Measurements from ENCODE around the gene RNF225. TPM values are rescaled to one million over a fixed set of nuclear protein-coding genes. Genes with fewer than 3 reads are reported as not detected.

RNF225 gene
- total and polyA plus RNA-seq, 10 of the 15 experiments (the other 5 are each of a cell fraction or from before 2014, with no cell fraction given), result 0.27 to 0.28 TPM; not detected in 8

DNA sequence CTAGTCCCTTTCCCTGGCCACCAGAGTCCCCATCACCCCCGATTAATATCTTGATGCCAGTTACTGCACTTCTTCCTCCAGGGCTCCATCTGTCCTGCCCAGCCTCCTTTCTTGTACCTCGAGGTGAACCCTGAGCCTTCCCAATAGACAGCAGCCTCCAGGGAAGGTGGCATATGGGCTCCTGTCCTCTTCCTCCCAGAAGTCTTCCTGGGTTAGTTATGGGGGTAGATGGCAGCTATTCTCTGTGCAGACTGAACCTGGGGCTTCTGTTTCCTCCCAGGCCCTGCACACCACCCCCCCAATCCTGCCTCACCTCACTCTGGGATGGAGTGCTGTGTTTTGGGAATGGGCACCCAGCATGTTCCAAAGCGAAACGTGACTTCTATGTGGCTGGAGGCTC is 2.6 kb downstream of the RNF225 start (continued):
- no peak for TF ChIP-seq ZNF622 (IDR thresholded peaks at IDR 0.05)

DNA sequence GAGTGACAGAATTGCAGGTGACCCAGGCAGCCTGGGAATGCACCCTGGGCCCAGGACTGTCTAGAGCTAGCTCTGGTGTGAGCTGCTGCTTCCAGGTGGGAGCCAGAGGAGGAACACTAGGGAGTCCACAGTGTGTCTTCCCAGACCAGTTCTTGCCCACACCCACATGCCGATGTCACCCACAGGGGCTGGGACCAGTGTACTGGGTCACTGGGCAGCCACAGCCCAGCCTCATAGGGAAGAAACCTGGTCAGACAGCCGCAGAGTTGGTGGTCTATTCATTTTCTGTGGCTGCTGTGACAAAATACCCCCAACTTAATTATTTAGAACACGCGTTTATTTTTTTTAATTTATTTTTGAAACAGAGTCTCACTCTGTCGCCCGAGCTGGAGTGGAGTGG is 3.1 kb downstream of the RNF225 start:
- WGBS (ENCODE audit: insufficient coverage, insufficient replicate concordance, low lambda C conversion rate, missing lambda C conversion rate), result 92% methylated on average over 6 of the region's 6 CpGs
- no peak for DNase-seq (ENCODE audit: low read depth, low spot score)
- peaks cover 10% of the 10 kb centered on the region for H3K4me1 ChIP-seq (ENCODE audit: control insufficient read depth, insufficient read depth, low read length)
- intact Hi-C loops (cut with micrococcal nuclease; ENCODE audit: unreplicated experiment) (no loop called here), in situ Hi-C loops (cut with MboI) (no loop called here)
- no peak overlapping the region for H3K27ac ChIP-seq (ENCODE audit: control insufficient read depth, insufficient read depth)
- RAD21 ChIA-PET (ENCODE audit: unreplicated experiment), result no interaction called here
- BruUV-seq (replicated peaks), result no TSS peak
- SMC1A ChIA-PET (ENCODE audit: uncharacterized antibody, unreplicated experiment), result no interaction called here
- no peak for ATAC-seq
- POLR2A ChIA-PET, result no interaction called here
- H3K9ac ChIP-seq (ENCODE audit: control insufficient read depth, insufficient read depth, low read length), result no peak overlapping the region
- CTCF ChIA-PET, result no interaction called here
- H3K27me3 ChIP-seq (replicated peaks in 1 of 2; ENCODE audit: control insufficient read depth in 2 of 2, insufficient read depth in 2 of 2, low read length in 1 of 2), result no peaks in the 10 kb centered on the region
- no peak overlapping the region for H3K4me2 ChIP-seq (ENCODE audit: control insufficient read depth, insufficient read depth)
- peaks cover 0 to 17% of the 10 kb centered on the region in 2 experiments; a peak in 3 of 4 replicates for H3K36me3 ChIP-seq (ENCODE audit: control insufficient read depth in 2 of 2, insufficient read depth in 2 of 2, low read length in 1 of 2)
- H3K79me2 ChIP-seq (ENCODE audit: control insufficient read depth, insufficient read depth, low read length), result no peaks in the 10 kb centered on the region
- no peak overlapping the region for H3K4me3 ChIP-seq
- no peaks in the 10 kb centered on the region for H4K20me1 ChIP-seq (ENCODE audit: control insufficient read depth, insufficient read depth)
- H3K9me3 ChIP-seq (replicated peaks; ENCODE audit: control insufficient read depth, insufficient read depth, low read length), result no peaks in the 10 kb centered on the region
- H2AFZ ChIP-seq (ENCODE audit: control insufficient read depth, low read depth, low read length), result no peak overlapping the region
- FAIRE-seq, result no peak
- TF ChIP-seq HDAC6 (IDR thresholded peaks at IDR 0.05; ENCODE audit: unreplicated experiment), result no peak
- TF ChIP-seq YBX1 (IDR thresholded peaks at IDR 0.05), result no peak
- TF ChIP-seq WRNIP1 (IDR thresholded peaks at IDR 0.05; ENCODE audit: borderline replicate concordance, low read depth, low read length), result no peak
- TF ChIP-seq, protein P1, sequence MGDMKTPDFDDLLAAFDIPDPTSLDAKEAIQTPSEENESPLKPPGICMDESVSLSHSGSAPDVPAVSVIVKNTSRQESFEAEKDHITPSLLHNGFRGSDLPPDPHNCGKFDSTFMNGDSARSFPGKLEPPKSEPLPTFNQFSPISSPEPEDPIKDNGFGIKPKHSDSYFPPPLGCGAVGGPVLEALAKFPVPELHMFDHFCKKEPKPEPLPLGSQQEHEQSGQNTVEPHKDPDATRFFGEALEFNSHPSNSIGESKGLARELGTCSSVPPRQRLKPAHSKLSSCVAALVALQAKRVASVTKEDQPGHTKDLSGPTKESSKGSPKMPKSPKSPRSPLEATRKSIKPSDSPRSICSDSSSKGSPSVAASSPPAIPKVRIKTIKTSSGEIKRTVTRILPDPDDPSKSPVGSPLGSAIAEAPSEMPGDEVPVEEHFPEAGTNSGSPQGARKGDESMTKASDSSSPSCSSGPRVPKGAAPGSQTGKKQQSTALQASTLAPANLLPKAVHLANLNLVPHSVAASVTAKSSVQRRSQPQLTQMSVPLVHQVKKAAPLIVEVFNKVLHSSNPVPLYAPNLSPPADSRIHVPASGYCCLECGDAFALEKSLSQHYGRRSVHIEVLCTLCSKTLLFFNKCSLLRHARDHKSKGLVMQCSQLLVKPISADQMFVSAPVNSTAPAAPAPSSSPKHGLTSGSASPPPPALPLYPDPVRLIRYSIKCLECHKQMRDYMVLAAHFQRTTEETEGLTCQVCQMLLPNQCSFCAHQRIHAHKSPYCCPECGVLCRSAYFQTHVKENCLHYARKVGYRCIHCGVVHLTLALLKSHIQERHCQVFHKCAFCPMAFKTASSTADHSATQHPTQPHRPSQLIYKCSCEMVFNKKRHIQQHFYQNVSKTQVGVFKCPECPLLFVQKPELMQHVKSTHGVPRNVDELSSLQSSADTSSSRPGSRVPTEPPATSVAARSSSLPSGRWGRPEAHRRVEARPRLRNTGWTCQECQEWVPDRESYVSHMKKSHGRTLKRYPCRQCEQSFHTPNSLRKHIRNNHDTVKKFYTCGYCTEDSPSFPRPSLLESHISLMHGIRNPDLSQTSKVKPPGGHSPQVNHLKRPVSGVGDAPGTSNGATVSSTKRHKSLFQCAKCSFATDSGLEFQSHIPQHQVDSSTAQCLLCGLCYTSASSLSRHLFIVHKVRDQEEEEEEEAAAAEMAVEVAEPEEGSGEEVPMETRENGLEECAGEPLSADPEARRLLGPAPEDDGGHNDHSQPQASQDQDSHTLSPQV (IDR thresholded peaks at IDR 0.05), result no peak
- TF ChIP-seq POLR2A (IDR thresholded peaks at IDR 0.05; ENCODE audit: low read depth, low read length), result no peak
- TF ChIP-seq, protein P2, sequence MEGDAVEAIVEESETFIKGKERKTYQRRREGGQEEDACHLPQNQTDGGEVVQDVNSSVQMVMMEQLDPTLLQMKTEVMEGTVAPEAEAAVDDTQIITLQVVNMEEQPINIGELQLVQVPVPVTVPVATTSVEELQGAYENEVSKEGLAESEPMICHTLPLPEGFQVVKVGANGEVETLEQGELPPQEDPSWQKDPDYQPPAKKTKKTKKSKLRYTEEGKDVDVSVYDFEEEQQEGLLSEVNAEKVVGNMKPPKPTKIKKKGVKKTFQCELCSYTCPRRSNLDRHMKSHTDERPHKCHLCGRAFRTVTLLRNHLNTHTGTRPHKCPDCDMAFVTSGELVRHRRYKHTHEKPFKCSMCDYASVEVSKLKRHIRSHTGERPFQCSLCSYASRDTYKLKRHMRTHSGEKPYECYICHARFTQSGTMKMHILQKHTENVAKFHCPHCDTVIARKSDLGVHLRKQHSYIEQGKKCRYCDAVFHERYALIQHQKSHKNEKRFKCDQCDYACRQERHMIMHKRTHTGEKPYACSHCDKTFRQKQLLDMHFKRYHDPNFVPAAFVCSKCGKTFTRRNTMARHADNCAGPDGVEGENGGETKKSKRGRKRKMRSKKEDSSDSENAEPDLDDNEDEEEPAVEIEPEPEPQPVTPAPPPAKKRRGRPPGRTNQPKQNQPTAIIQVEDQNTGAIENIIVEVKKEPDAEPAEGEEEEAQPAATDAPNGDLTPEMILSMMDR (IDR thresholded peaks at IDR 0.05 in 2 of 3, conservative IDR thresholded peaks at IDR 0.05 in 1 of 3; ENCODE audit: control insufficient read depth in 2 of 3, extremely low read depth in 1 of 3, insufficient read depth in 1 of 3, low read depth in 3 of 3, low read length in 3 of 3), result no peak
- TF ChIP-seq, protein P3, sequence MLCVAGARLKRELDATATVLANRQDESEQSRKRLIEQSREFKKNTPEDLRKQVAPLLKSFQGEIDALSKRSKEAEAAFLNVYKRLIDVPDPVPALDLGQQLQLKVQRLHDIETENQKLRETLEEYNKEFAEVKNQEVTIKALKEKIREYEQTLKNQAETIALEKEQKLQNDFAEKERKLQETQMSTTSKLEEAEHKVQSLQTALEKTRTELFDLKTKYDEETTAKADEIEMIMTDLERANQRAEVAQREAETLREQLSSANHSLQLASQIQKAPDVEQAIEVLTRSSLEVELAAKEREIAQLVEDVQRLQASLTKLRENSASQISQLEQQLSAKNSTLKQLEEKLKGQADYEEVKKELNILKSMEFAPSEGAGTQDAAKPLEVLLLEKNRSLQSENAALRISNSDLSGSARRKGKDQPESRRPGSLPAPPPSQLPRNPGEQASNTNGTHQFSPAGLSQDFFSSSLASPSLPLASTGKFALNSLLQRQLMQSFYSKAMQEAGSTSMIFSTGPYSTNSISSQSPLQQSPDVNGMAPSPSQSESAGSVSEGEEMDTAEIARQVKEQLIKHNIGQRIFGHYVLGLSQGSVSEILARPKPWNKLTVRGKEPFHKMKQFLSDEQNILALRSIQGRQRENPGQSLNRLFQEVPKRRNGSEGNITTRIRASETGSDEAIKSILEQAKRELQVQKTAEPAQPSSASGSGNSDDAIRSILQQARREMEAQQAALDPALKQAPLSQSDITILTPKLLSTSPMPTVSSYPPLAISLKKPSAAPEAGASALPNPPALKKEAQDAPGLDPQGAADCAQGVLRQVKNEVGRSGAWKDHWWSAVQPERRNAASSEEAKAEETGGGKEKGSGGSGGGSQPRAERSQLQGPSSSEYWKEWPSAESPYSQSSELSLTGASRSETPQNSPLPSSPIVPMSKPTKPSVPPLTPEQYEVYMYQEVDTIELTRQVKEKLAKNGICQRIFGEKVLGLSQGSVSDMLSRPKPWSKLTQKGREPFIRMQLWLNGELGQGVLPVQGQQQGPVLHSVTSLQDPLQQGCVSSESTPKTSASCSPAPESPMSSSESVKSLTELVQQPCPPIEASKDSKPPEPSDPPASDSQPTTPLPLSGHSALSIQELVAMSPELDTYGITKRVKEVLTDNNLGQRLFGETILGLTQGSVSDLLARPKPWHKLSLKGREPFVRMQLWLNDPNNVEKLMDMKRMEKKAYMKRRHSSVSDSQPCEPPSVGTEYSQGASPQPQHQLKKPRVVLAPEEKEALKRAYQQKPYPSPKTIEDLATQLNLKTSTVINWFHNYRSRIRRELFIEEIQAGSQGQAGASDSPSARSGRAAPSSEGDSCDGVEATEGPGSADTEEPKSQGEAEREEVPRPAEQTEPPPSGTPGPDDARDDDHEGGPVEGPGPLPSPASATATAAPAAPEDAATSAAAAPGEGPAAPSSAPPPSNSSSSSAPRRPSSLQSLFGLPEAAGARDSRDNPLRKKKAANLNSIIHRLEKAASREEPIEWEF (IDR thresholded peaks at IDR 0.05; ENCODE audit: insufficient replicate concordance, low read depth, low read length), result no peak
- TF ChIP-seq, protein P4, sequence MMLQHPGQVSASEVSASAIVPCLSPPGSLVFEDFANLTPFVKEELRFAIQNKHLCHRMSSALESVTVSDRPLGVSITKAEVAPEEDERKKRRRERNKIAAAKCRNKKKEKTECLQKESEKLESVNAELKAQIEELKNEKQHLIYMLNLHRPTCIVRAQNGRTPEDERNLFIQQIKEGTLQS (IDR thresholded peaks at IDR 0.05; ENCODE audit: borderline replicate concordance, extremely low read depth, low read depth, low read length), result no peak
- TF ChIP-seq ZNF207 (IDR thresholded peaks at IDR 0.05; ENCODE audit: borderline replicate concordance), result no peak
- TF ChIP-seq CHD1 (IDR thresholded peaks at IDR 0.05; ENCODE audit: low read depth, low read length), result no peak
- TF ChIP-seq PAX8 (IDR thresholded peaks at IDR 0.05), result no peak
